H1 (cell line): ENCODE results near the gene NECTIN1. TPM values are rescaled to one million over a fixed set of nuclear protein-coding genes. Genes with fewer than 3 reads are reported as not detected.

ENCODE experiments used
- CTCF ChIA-PET: fragments of 300-600 bp; sonication (Branson Sonifier 250); formaldehyde crosslinking; loops from one replicate; lab custom pipeline; 2021; ENCODE audit not compliant: partially characterized antibody; lab: Charles Lee
- POLR2A ChIA-PET: fragments of 300-600 bp; sonication (Branson Sonifier 250); formaldehyde crosslinking; loops from one replicate; lab custom pipeline; 2021; ENCODE audit warnings: inconsistent platforms; ENCODE audit not compliant: partially characterized antibody; lab: Charles Lee
- DNase-seq, 2 experiments: peaks; one replicate each; pipeline versions ENCODE4 v3.0.0 to v3.0.0-alpha.2; 2010 to 2022; ENCODE audit warnings: low spot score in 2 of 2, low read depth in 1 of 2, mixed read lengths in 1 of 2
- FAIRE-seq: peaks from 2 replicates; lab custom pipeline; 2011; peaks lifted over from hg19 to GRCh38; lab: Jason Lieb, UNC
- H2AFZ ChIP-seq: 2 replicates; pipeline ENCODE4 v1.8.1; 2012; ENCODE audit warnings: low read length, inconsistent platforms
- H2AK5ac ChIP-seq: 2 replicates; pipeline ENCODE4 v1.6.1; 2013; ENCODE audit warnings: low read depth, low read length
- H2BK120ac ChIP-seq: replicated peaks from 2 replicates; pipeline ENCODE3; 2013; ENCODE audit warnings: low read depth, low read length, inconsistent platforms
- H2BK12ac ChIP-seq: 2 replicates; pipeline ENCODE4 v1.6.1; 2013; ENCODE audit warnings: low read depth, low read length
- H2BK15ac ChIP-seq: 2 replicates; pipeline ENCODE4 v1.6.1; 2013; ENCODE audit warnings: low read length
- H2BK20ac ChIP-seq: 2 replicates; pipeline ENCODE4 v1.6.1; 2013; ENCODE audit warnings: low read length
- H2BK5ac ChIP-seq: 2 replicates; pipeline ENCODE4 v1.6.1; 2013; ENCODE audit warnings: low read depth, low read length
- H3K14ac ChIP-seq: 2 replicates; pipeline ENCODE4 v1.6.1; 2013; ENCODE audit warnings: inconsistent platforms; ENCODE audit not compliant: insufficient read length
- H3K18ac ChIP-seq: 2 replicates; pipeline ENCODE4 v1.6.1; 2013; ENCODE audit warnings: low read length; ENCODE audit errors: extremely low read depth
- H3K23ac ChIP-seq: 2 replicates; pipeline ENCODE4 v1.6.1; 2013; ENCODE audit warnings: inconsistent platforms; ENCODE audit not compliant: insufficient read length
- H3K23me2 ChIP-seq: 2 replicates; pipeline ENCODE4 v1.6.1; 2013; ENCODE audit warnings: low read depth, low read length
- H3K27ac ChIP-seq: 2 replicates; pipeline ENCODE4 v1.6.1; 2011; ENCODE audit warnings: low read depth, low read length, inconsistent platforms
- H3K27me3 ChIP-seq, 4 experiments: replicated peaks in 1 of 4; 1 replicate in 1 of 4; 2 replicates in 3 of 4; pipeline versions ENCODE4 v1.6.1 to v1.8.1; 2011 to 2013; ENCODE audit warnings: low read length in 3 of 4, mild to moderate bottlenecking in 3 of 4, inconsistent platforms in 2 of 4, mixed read lengths in 2 of 4, moderate library complexity in 1 of 4; ENCODE audit not compliant: control insufficient read depth in 3 of 4, insufficient read depth in 3 of 4; ENCODE audit errors: extremely low read depth in 1 of 4
- H3K36me3 ChIP-seq, 4 experiments: 2 replicates each; pipeline versions ENCODE4 v1.6.1 to v1.8.1; 2011 to 2013; ENCODE audit warnings: mild to moderate bottlenecking in 4 of 4, low read length in 3 of 4, moderate library complexity in 2 of 4, control low read depth in 1 of 4, inconsistent platforms in 1 of 4; ENCODE audit not compliant: insufficient read depth in 4 of 4, control insufficient read depth in 2 of 4
- H3K4ac ChIP-seq: replicated peaks from 2 replicates; pipeline ENCODE3; 2013; ENCODE audit warnings: low read length, low read depth, mixed read lengths, inconsistent platforms; ENCODE audit not compliant: insufficient read length
- H3K4me1 ChIP-seq, 4 experiments: replicated peaks in 1 of 4; 1 replicate in 1 of 4; 2 replicates in 3 of 4; pipeline versions ENCODE4 v1.6.1 to v1.8.1; 2011 to 2013; ENCODE audit warnings: low read length in 3 of 4, inconsistent platforms in 2 of 4, mixed read lengths in 1 of 4; ENCODE audit not compliant: insufficient read depth in 4 of 4, control insufficient read depth in 3 of 4
- H3K4me2 ChIP-seq, 2 experiments: 2 replicates each; pipeline versions ENCODE4 v1.6.1 to v1.8.1; 2011 to 2013; ENCODE audit warnings: low read depth in 2 of 2, low read length in 2 of 2, control low read depth in 1 of 2, inconsistent platforms in 1 of 2, mild to moderate bottlenecking in 1 of 2; ENCODE audit not compliant: insufficient read depth in 1 of 2
- H3K4me3 ChIP-seq, 4 experiments: fragments of 200-600, 300-600 bp in 1 of 4; sonication (generic), shearing (Covaris generic), sonication (Bioruptor Twin) in 1 of 4; 2 replicates each; pipeline versions ENCODE4 v1.5.1 to v1.8.1; 2011 to 2016; ENCODE audit warnings: low read length in 4 of 4, low read depth in 3 of 4, control low read depth in 2 of 4, inconsistent platforms in 2 of 4, mild to moderate bottlenecking in 2 of 4, mixed read lengths in 1 of 4, moderate library complexity in 1 of 4; ENCODE audit not compliant: insufficient read depth in 2 of 4; ENCODE audit errors: extremely low read depth in 1 of 4
- H3K56ac ChIP-seq: replicated peaks from 2 replicates; pipeline ENCODE3; 2013; ENCODE audit warnings: low read depth, mild to moderate bottlenecking, mixed read lengths, low read length, inconsistent platforms; ENCODE audit not compliant: insufficient read length
- H3K79me1 ChIP-seq: 2 replicates; pipeline ENCODE4 v1.6.1; 2013; ENCODE audit warnings: low read depth, low read length, control low read depth
- H3K79me2 ChIP-seq, 2 experiments: 2 replicates each; pipeline versions ENCODE4 v1.6.1 to v1.8.1; 2012 to 2013; ENCODE audit warnings: low read length in 2 of 2, mild to moderate bottlenecking in 2 of 2, inconsistent platforms in 1 of 2; ENCODE audit not compliant: insufficient read depth in 2 of 2, control insufficient read depth in 1 of 2
- H3K9ac ChIP-seq, 4 experiments: replicated peaks in 1 of 4; 1 replicate in 1 of 4; 2 replicates in 3 of 4; pipeline versions ENCODE4 v1.6.1 to v1.8.1; 2011 to 2013; ENCODE audit warnings: low read depth in 3 of 4, low read length in 3 of 4, control low read depth in 2 of 4, mild to moderate bottlenecking in 2 of 4, moderate library complexity in 2 of 4, inconsistent platforms in 1 of 4; ENCODE audit errors: extremely low read depth in 1 of 4
- H3K9me3 ChIP-seq, 2 experiments: 2 replicates each; pipeline versions ENCODE4 v1.6.1 to v1.8.1; 2012 to 2013; ENCODE audit warnings: mild to moderate bottlenecking in 2 of 2, moderate library complexity in 2 of 2, control low read depth in 1 of 2, inconsistent platforms in 1 of 2, low read depth in 1 of 2, low read length in 1 of 2, mixed read lengths in 1 of 2; ENCODE audit not compliant: insufficient read depth in 2 of 2
- H4K20me1 ChIP-seq, 2 experiments: replicated peaks in 1 of 2; 2 replicates each; pipeline versions ENCODE3 to v1.8.1; 2011 to 2013; ENCODE audit warnings: inconsistent platforms in 2 of 2, low read length in 2 of 2, mild to moderate bottlenecking in 1 of 2; ENCODE audit not compliant: insufficient read depth in 2 of 2, control insufficient read depth in 1 of 2
- H4K5ac ChIP-seq: 2 replicates; pipeline ENCODE4 v1.6.1; 2013; ENCODE audit warnings: low read length, low read depth, mixed read lengths, inconsistent platforms; ENCODE audit not compliant: insufficient read length
- H4K8ac ChIP-seq: 2 replicates; pipeline ENCODE4 v1.8.0; 2013; ENCODE audit warnings: mild to moderate bottlenecking, moderate library complexity, low read length, inconsistent platforms; ENCODE audit not compliant: insufficient read depth; ENCODE audit errors: extremely low read depth
- H4K91ac ChIP-seq: replicated peaks from 2 replicates; pipeline ENCODE3; 2013; ENCODE audit warnings: low read length, mixed read lengths, inconsistent platforms; ENCODE audit not compliant: insufficient read length
- BCL11A ChIP-seq, 2 experiments: IDR thresholded peaks; one replicate each; pipeline ENCODE4 v1.6.1; 2011; ENCODE audit warnings: low read depth in 2 of 2, low read length in 2 of 2, mild to moderate bottlenecking in 2 of 2
- CEBPB ChIP-seq: IDR thresholded peaks from 2 replicates; pipeline ENCODE4 v1.6.1; 2012; ENCODE audit warnings: low read depth, low read length
- HDAC6 ChIP-seq: IDR thresholded peaks from one replicate; pipeline ENCODE4 v1.7.1; 2012; ENCODE audit warnings: low read depth, mild to moderate bottlenecking, inconsistent platforms, low read length, moderate library complexity
- JUN ChIP-seq: IDR thresholded peaks from 2 replicates; pipeline ENCODE4 v1.6.1; 2011; ENCODE audit warnings: low read depth, mild to moderate bottlenecking, improper control_type of control experiment, low read length
- NANOG ChIP-seq: IDR thresholded peaks from 2 replicates; pipeline ENCODE4 v1.6.1; 2011; ENCODE audit warnings: low read length, low read depth, mild to moderate bottlenecking, inconsistent platforms; ENCODE audit not compliant: insufficient read depth, poor library complexity, severe bottlenecking
- PHF8 ChIP-seq: fragments of 200-600 bp; sonication (generic); conservative IDR thresholded peaks from 2 replicates; pipeline ENCODE4 v1.7.1; 2012; ENCODE audit warnings: low read depth, mild to moderate bottlenecking, inconsistent platforms, low read length, moderate library complexity
- RFX5 ChIP-seq: IDR thresholded peaks from 2 replicates; pipeline ENCODE4 v1.6.1; 2011; ENCODE audit warnings: low read depth, low read length, improper control_type of control experiment, borderline replicate concordance
- RXRA ChIP-seq: IDR thresholded peaks from 2 replicates; pipeline ENCODE4 v1.6.1; 2011; ENCODE audit warnings: low read depth, mild to moderate bottlenecking, low read length, moderate library complexity; ENCODE audit not compliant: insufficient read depth
- SP1 ChIP-seq: IDR thresholded peaks from 2 replicates; pipeline ENCODE4 v1.6.1; 2011; ENCODE audit warnings: low read depth, low read length
- WGBS, 2 experiments: shearing (Covaris generic) in 1 of 2; methylation state at CpG; one replicate each; pipeline versions ENCODE4 v1.1.6 to v1.1.7; 2013 to 2015; ENCODE audit warnings: low lambda C conversion rate in 2 of 2, mixed read lengths in 2 of 2, inconsistent platforms in 1 of 2, low coverage in 1 of 2, missing lambda C conversion rate in 1 of 2; ENCODE audit not compliant: insufficient replicate concordance in 2 of 2, insufficient coverage in 1 of 2, insufficient read length in 1 of 2; ENCODE audit errors: extremely low coverage in 1 of 2, missing lambda C conversion rate in 1 of 2; 5-methylcytosine and 5-hydroxymethylcytosine counted together
- polyA plus RNA-seq, 7 experiments: library from polyadenylated mRNA; depleted of rRNA in 3 of 7; stranded (reverse) in 5 of 7; unstranded in 2 of 7; fragments of >200 nt in 5 of 7; fragments of 200-250 nt in 2 of 7; gene quantifications; 1 replicate in 5 of 7; 2 replicates in 1 of 7; 4 replicates in 1 of 7; pipeline versions ENCODE4 v1.2.1 to v1.2.3, GENCODE V29; 2011 to 2013; ENCODE audit warnings: missing spikeins in 2 of 7, mixed read lengths in 2 of 7
- total RNA-seq: library from RNA; stranded (reverse); fragmentation: NEBNext Ultra II Directional; extraction: Animal tissue kit (Norgen Biotek cat#: 25700); gene quantifications from 2 replicates; pipeline ENCODE4 v1.2.1, GENCODE V29; 2021
- TF ChIP-seq, protein P1 (sequence below): IDR thresholded peaks from 2 replicates; pipeline ENCODE4 v1.6.1; 2012; ENCODE audit warnings: low read length, inconsistent platforms

Gene NECTIN1
- total and polyA plus RNA-seq, 2 of the 8 experiments (the other 6 are each of a cell fraction or from before 2014, with no cell fraction given), result 43.2 to 97.7 TPM

DNA sequence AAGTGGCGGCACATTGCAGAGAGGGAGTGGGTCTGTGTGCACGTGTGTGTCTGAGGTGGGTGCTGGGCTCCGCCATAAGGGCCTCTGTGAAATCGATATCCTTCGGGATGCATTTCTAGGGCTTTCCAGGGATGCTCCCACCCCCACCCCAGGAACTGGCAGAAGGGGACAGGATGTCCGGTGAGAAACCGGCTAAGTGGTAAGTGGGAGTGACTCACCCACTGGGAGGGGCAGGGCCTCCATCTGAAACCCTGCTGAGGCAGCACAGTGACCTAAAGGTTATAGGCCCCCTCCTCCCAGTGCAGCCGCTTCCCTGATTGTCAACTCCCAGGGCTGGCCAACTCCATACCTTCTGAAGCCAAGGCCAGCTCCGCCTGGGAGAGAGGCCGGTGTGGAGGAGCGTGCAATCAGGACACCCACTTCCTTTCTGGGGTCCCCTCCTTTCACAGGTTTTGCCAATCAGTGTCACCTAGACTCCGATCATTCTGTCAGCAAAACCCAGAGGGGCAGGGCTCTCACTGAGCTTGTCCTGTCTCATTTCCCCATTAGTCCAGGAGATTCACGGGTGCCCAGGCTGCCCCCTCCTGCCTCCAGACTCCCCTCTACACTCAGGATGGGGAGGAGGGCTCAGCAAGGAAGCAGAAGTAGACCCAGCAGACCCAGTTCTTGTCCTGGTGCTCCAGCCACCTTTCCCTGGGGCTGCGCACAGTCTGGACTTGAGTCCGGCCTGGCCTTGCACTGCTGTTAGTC lies 44.5 kb downstream of the NECTIN1 start:
- Histone ChIP-seq H3K27ac (no peak overlapping the region), H3K9ac (no peak overlapping the region), H4K8ac (no peak overlapping the region), H2BK20ac (peak overlapping the region; percentile 26; the same call in 1 of the 2 replicates), H3K23ac (no peak overlapping the region), H3K56ac (no peak overlapping the region), H3K18ac (0 out of 2 replicates have a peak overlapping the region, but pooled peaks have one; percentile 10), H3K23me2 (no peaks in the 10 kb centered on the region), H3K4me1 (peaks cover 9 to 45% (median 32%) of the 10 kb centered on the region in 4 experiments), H2BK5ac (peak overlapping the region; percentile 55; the same call in 1 of the 2 replicates), H2BK120ac (no peak overlapping the region), H2AK5ac (no peak overlapping the region), H4K91ac (no peak overlapping the region), H3K79me1 (peaks cover 45% of the 10 kb centered on the region), H3K4ac (no peak overlapping the region), H2BK15ac (no peak overlapping the region), H4K20me1 (peaks cover 36 to 47% of the 10 kb centered on the region in 2 experiments), H3K79me2 (peaks cover 0 to 86% of the 10 kb centered on the region in 2 experiments; a peak in 2 of 4 replicates), H2BK12ac (no peak overlapping the region), H3K27me3 (no peaks in the 10 kb centered on the region), H4K5ac (no peak overlapping the region), H2AFZ (no peak overlapping the region), H3K4me2 (no peak overlapping the region), H3K4me3 (no peak overlapping the region), H3K9me3 (no peaks in the 10 kb centered on the region), H3K14ac (no peak overlapping the region), H3K36me3 (no peaks in the 10 kb centered on the region)
- ChIA-PET POLR2A (interaction anchor here (1.0 to 1.5 kb wide), 2 partner anchors 42 to 183 kb away, joined by 3 read pairs; no protein-coding TSS in a partner anchor), CTCF (interaction anchor here (0.6 to 8.4 kb wide), 16 partner anchors 9 to 424 kb away, joined by 3 to 53 read pairs (median 6); partner anchors contain the start of gene NECTIN1)
- 90% methylated on average over 15 of the region's 15 CpGs; no CpG with 5 or more reads in 1 of the 2 experiments for WGBS, 2 experiments
- DNase-seq (no peak), FAIRE-seq (no peak)
- TF ChIP-seq BCL11A (IDR thresholded peaks at IDR 0.05; ENCODE audit: low read depth in 2 of 2, low read length in 2 of 2), result no peak
- TF ChIP-seq JUN, result no peak
- no peak for TF ChIP-seq SP1
- TF ChIP-seq PHF8, result no peak
- no peak for TF ChIP-seq HDAC6
- TF ChIP-seq, protein P1, sequence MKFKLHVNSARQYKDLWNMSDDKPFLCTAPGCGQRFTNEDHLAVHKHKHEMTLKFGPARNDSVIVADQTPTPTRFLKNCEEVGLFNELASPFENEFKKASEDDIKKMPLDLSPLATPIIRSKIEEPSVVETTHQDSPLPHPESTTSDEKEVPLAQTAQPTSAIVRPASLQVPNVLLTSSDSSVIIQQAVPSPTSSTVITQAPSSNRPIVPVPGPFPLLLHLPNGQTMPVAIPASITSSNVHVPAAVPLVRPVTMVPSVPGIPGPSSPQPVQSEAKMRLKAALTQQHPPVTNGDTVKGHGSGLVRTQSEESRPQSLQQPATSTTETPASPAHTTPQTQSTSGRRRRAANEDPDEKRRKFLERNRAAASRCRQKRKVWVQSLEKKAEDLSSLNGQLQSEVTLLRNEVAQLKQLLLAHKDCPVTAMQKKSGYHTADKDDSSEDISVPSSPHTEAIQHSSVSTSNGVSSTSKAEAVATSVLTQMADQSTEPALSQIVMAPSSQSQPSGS, result no peak
- no peak for TF ChIP-seq RFX5
- TF ChIP-seq NANOG, result no peak
- TF ChIP-seq CEBPB, result no peak
- no peak for TF ChIP-seq RXRA
